Stimulated activated CD4-positive, alpha-beta T cell treated with anti-CD3 and anti-CD28 coated beads, Interleukin-4, amount 100 ng/mL, for 48 hours (primary cell): ENCODE measurements around the gene PSME3.
"Not testable (repeated sequence)": the region's sequence is repeated elsewhere in the genome, so short reads cannot be mapped to it uniquely, and the experiment has no call there.

ENCODE experiments used
- DNase-seq, 2 donors: peaks; one replicate each; pipeline ENCODE4 v3.0.0-alpha.2; 2020; ENCODE audit warnings: low read depth in 2 of 2

PSME3 gene

DNA sequence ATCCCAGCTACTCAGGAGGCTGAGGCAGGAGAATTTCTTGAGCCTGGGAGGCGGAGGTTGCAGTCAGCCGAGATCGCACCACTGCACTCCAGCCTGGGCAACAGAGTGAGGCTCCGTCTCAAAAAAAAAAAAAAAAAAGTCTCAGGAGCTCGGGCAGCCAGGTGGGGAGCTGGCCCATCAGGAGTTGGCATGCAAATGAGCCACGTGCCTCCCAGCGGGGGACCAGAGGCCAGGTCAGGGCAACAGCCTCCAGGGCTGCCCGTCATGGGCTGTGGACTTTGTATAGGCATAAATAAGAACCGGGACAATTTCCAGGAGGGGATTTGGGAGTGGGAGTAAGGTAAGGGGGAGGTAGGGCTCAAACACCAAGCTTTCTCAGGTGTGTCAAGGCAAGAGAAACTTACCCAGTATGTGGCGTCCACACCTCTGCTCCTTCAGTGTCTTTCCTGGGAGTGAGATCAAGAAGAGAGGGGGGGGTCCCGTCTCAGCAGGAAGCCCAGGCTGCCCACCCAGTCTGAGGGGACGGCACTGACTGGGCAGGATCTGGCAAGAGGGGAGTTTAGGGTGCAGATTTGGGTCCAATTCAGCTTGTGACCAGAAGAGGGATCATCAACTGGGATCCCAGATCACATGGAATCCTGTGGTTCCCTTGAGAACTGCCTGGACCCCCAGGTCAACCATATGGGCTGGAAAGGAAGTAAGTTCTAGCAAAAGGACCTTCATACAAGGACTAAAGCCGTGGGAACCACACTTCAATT lies 45.1 kb downstream of the PSME3 start:
- DNase-seq: no peak

DNA sequence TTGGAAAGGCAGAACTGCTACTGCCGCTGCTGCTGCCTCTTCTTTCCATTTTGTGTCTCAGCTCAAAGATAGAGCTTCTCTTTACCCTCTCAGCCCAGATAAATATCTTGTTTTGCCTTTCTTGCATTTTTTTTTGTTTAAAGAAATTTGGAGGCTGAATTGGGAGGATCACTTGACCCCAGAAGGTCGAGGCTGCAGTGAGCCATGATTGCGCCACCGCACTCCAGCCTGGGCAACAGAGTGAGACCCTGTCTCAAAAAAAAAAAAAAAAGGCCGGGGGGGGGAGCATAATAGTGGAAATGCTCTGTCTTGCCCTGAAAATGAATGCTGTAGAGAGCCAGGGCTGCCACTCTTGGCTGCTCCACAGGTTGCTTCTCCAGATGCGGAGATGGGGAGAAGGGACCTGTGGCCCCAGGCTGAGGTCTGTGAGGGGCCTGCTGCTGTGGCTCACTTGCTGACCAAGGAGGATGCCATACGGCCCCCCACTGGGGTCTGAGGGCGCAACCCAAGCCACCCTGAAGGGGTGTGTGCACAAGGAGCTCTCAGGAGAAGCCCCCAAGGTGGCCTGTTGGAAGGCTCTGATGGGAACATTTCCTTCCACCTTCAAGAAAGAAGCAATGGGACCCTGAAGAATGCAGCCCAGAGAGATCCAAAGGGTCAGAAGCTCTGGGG lies 45.9 kb downstream of the PSME3 start:
- DNase-seq: no peak

DNA sequence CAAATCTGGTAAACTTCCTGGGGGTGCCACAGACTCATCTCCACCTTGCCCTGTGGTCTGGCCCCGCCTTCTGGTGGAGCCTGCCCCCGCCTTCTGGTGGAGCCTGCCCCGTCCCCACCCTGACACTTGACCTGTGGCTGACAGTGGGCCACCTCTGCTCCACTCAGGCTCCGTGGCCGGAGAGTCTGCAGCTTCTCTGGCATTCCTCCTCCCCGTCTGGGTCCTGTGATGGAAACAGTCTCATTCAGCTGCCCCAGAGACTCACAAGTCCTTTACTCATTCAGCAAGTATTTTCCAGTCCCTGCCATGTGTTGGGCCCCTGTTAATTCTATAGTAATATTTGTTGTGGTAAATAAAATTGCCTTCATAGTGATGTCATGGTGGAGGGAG lies 46.4 kb downstream of the PSME3 start:
- no peak for DNase-seq

- no peak for DNase-seq
These were observed 47.6 kb downstream of the PSME3 start for GRCh38 chr17:42880776-42881310.

- not testable (repeated sequence) for DNase-seq
These were observed 48.5 kb downstream of the PSME3 start for GRCh38 chr17:42881706-42882105.

DNA sequence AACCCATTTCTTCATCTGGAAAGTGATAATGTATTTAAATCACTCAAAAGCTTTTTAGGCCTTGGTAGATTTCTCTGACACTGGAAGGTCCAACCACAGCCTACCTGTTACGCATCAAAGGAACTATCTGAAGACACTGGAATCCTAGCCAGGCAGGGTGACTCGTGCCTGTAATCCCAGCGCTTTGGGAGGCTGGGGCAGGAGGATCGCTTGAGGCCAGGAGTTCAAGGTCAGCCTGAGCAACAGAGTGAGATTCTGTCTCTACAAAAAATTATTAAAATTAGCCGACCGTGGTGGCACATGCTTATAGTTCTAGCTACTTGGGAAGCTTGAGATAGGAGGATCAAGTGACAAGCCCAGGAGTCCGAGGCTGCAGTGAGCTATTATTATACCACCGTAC lies 49.0 kb downstream of the PSME3 start:
- no peak for DNase-seq

DNA sequence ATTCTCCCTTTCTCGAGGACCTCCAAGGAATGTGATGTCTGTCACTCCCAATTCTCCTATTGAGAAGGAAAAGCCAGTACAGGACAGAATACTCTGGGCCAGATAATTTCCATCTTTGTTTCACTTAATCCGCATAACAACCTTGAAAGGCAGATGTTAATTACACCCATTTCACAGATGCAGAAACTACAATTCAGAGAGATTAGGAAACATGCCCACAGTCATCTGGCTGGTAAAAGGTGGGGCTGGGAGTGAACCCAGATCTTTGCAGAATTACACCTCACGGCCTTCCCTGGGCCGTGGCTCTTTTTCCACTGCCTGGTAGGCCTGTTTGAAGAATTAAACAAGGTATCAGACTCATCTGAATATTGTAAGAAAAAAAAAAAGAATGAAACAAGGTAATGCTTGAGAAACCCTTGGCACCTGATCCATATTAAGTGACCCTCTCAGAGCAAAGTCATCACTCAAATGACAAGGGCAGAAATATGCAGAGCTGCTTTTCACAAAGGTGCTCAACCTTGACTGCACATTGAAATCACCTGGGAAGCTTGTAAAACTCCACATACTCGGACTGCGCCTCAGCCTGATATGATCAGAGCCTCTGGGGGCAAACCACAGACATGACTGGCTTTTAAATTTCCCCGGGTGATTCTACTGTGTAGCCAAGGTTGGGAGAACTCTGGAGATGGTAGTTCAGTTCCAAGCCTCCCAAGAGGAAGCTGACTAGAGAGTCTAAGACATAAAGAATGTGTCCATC lies 50.8 kb downstream of the PSME3 start:
- no peak for DNase-seq

DNA sequence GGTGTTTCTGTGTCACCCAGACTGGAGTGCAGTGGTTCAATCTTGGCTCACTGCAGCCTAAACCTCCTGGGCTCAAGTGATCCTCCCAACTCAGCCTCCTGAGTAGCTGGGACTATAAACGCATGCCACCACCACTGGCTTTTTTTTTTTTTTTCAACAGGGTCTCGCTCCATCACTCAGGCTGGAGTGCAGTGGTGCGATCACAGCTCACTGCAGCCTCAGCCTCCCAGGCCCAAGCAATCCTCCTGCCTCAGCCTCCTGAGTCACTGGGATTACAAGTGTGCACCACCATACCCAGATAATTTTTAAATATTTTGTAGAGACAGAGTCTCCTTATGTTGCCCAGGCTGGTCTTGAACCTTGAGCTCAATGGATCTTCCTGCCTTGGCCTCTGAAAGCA lies 52.6 kb downstream of the PSME3 start:
- DNase-seq: not testable (repeated sequence)

GRCh38 chr17:42886283-42887176 lies 53.3 kb downstream of the PSME3 start:
- no peak for DNase-seq

GRCh38 chr17:42889809-42890208 lies 56.6 kb downstream of the PSME3 start:
- no peak for DNase-seq

DNA sequence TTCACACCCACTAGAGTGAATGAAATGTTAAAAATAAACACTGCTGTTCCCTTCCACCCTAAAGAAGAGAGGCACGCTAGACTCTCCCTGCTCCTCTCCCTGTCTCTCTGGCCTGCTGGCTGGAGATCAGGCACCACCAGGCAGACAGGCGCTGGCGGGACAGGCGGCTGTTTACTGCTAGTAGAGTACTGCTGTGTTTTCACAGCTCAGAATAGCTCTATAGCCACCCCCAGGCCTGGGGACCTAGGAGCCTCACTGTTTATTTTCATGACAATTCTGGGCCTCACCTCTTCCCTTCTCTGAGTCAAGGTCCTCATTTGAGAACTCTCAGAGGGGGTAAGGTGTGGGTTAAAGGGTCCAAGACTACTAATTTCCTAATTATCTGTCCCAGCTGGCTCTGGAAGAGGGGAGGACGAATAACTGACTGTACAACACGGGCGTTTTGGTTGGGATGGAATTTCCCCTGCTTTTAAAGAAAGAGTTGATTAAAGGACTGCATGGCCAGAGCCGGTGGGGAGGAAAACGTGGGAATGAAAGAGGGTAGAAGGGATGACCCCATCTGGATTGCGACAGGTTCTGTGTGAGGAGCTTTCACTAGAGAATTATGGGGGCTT lies 58.4 kb downstream of the PSME3 start:
- no peak for DNase-seq

GRCh38 chr17:42893359-42893758 lies 60.2 kb downstream of the PSME3 start:
- no peak for DNase-seq
